ENCODE data around the gene LLGL2.
"Not testable (repeated sequence)": the region's sequence is repeated elsewhere in the genome, so short reads cannot be mapped to it uniquely, and the experiment has no call there.

GRCh38 chr17:75520413-75520812 is 5.1 kb upstream of the LLGL2 start:
- TF ChIP-seq CTCF (conservative IDR thresholded peaks at IDR 0.05); EZH2 (IDR thresholded peaks at IDR 0.05; ENCODE audit: low read depth): not testable (repeated sequence)

Data from PC-9 (cell line).